OCI-LY3 (cell line): ENCODE data around the gene C1orf87.

Experiments used
- H2AFZ ChIP-seq: fragments of 200-600, 300-600 bp; shearing (Covaris generic); 2 replicates; pipeline ENCODE4 v1.6.0; 2014; ENCODE audit warnings: antibody characterized with exemption, low read depth, low read length
- H3K27ac ChIP-seq: fragments of 200-600, 300-600 bp; sonication (generic); 2 replicates; pipeline ENCODE4 v1.5.1; 2014; ENCODE audit warnings: mild to moderate bottlenecking, low read length, moderate library complexity, mixed read lengths
- H3K27me3 ChIP-seq: fragments of 200-600, 300-600 bp; sonication (generic); 2 replicates; pipeline ENCODE4 v1.6.1; 2014; ENCODE audit warnings: low read depth, low read length, mixed read lengths
- H3K36me3 ChIP-seq: fragments of 200-600, 300-600 bp; sonication (generic); replicated peaks from 2 replicates; pipeline ENCODE3; 2014; ENCODE audit warnings: low read depth, low read length, mixed read lengths
- H3K4me1 ChIP-seq: fragments of 300-600, 200-600 bp; sonication (generic); 2 replicates; pipeline ENCODE4 v1.6.1; 2014; ENCODE audit warnings: low read length, mixed read lengths
- H3K4me2 ChIP-seq: fragments of 200-600, 300-600 bp; sonication (generic); 2 replicates; pipeline ENCODE4 v1.6.1; 2014; ENCODE audit warnings: low read length, mixed read lengths
- H3K4me3 ChIP-seq: fragments of 300-600, 200-600 bp; sonication (generic); 2 replicates; pipeline ENCODE4 v1.5.1; 2014; ENCODE audit warnings: antibody characterized with exemption, mild to moderate bottlenecking, low read length, moderate library complexity
- H3K79me2 ChIP-seq: fragments of 300-600, 200-600 bp; shearing (Covaris generic); 2 replicates; pipeline ENCODE4 v1.6.1; 2014; ENCODE audit warnings: mild to moderate bottlenecking, low read length, mixed read lengths
- H3K9ac ChIP-seq: fragments of 300-600, 200-600 bp; shearing (Covaris generic); 2 replicates; pipeline ENCODE4 v1.6.0; 2014; ENCODE audit warnings: mild to moderate bottlenecking, low read length, moderate library complexity
- H3K9me3 ChIP-seq: fragments of 200-600, 300-600 bp; shearing (Covaris generic); 2 replicates; pipeline ENCODE4 v1.6.1; 2014; ENCODE audit warnings: low read length, mixed read lengths; ENCODE audit not compliant: insufficient read depth
- H4K20me1 ChIP-seq: fragments of 200-600, 300-600 bp; sonication (generic); 2 replicates; pipeline ENCODE4 v1.6.1; 2016; ENCODE audit warnings: low read length, mixed read lengths; ENCODE audit not compliant: insufficient read depth
- EZH2phosphoT487 ChIP-seq: fragments of 200-600 bp; shearing (Covaris generic); IDR thresholded peaks from 2 replicates; pipeline ENCODE4 v1.6.1; 2018; ENCODE audit warnings: antibody characterized with exemption, mixed run types, low read depth
- TF ChIP-seq, protein P1 (sequence below): fragments of 200-600, 300-600 bp; sonication (generic); IDR thresholded peaks from 2 replicates; pipeline ENCODE4 v1.5.1; 2014; ENCODE audit warnings: antibody characterized with exemption, low read length, low read depth

C1orf87 gene

DNA sequence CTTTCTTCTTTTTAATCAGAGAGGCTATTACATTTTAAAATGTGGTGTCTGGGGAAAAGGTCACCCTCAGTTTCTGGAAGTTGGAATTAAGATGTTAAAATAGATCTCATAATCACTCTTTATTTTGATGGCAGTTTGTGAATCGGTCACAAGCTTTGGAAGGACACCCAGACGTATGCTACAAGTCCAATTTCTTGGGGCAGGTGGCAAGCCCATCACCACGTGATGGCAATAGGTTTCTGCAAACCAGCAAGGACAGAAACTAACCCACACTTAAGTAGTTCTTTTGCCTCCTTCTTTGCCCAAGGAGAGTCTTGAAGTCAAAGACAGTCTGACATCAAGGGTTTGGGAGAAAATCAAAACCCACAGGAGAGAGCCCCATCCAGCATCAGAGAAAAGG, 72.9 kb downstream of the C1orf87 start:
- TF ChIP-seq EZH2phosphoT487: no peak
- TF ChIP-seq, protein P1, sequence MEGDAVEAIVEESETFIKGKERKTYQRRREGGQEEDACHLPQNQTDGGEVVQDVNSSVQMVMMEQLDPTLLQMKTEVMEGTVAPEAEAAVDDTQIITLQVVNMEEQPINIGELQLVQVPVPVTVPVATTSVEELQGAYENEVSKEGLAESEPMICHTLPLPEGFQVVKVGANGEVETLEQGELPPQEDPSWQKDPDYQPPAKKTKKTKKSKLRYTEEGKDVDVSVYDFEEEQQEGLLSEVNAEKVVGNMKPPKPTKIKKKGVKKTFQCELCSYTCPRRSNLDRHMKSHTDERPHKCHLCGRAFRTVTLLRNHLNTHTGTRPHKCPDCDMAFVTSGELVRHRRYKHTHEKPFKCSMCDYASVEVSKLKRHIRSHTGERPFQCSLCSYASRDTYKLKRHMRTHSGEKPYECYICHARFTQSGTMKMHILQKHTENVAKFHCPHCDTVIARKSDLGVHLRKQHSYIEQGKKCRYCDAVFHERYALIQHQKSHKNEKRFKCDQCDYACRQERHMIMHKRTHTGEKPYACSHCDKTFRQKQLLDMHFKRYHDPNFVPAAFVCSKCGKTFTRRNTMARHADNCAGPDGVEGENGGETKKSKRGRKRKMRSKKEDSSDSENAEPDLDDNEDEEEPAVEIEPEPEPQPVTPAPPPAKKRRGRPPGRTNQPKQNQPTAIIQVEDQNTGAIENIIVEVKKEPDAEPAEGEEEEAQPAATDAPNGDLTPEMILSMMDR: no peak
- Histone ChIP-seq H4K20me1 (no peaks in the 10 kb centered on the region), H3K9me3 (no peaks in the 10 kb centered on the region), H3K36me3 (no peaks in the 10 kb centered on the region), H3K4me2 (no peak overlapping the region), H3K4me3 (no peak overlapping the region), H3K27ac (no peak overlapping the region), H3K4me1 (no peaks in the 10 kb centered on the region), H3K27me3 (no peaks in the 10 kb centered on the region), H3K9ac (no peak overlapping the region), H2AFZ (no peak overlapping the region), H3K79me2 (no peaks in the 10 kb centered on the region)

DNA sequence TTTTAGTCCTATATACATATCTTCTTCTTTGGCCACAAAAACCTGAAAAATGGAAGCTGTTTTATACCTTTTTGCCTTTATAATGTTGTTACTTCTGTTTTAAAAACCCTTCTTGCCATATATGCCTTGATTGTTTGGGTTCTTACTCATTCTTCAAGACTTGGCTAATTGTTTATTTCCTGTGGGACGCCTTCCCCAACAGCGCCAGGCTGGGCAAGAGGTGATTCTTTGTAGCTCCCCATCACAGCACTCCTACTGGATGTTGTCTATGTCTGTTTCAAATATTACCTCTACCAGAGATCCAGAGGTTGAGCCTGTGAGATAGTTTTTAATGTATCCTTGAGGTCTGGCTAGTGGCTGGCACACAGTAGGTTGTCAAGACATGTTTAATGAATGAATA, 73.8 kb downstream of the C1orf87 start:
- Histone ChIP-seq H3K79me2 (no peaks in the 10 kb centered on the region), H4K20me1 (no peaks in the 10 kb centered on the region), H3K36me3 (no peaks in the 10 kb centered on the region), H2AFZ (no peak overlapping the region), H3K27me3 (no peaks in the 10 kb centered on the region), H3K4me2 (no peak overlapping the region), H3K4me3 (no peak overlapping the region), H3K9me3 (no peaks in the 10 kb centered on the region), H3K4me1 (no peaks in the 10 kb centered on the region), H3K27ac (no peak overlapping the region), H3K9ac (no peak overlapping the region)
- TF ChIP-seq EZH2phosphoT487: no peak
- TF ChIP-seq, protein P1: no peak

DNA sequence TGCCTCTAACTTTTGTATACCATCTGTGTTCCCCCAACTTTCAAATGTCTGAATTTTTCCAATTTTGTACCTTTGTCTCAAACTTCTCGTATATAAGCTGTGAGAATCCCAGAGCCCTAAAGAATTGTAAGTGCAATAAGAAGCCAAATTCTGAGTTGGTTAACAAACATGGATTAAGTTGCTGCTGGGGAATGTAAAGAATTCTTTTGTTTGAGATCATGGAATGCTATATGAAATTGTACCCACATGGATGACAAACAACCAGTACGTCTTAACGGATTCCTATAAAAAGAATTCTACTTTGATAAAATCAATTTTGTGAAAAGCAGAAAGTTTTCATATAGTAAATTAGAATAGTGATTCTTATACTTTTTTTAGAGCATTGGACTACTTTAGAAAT, 74.6 kb downstream of the C1orf87 start:
- no peak overlapping the region for H3K27ac ChIP-seq
- no peak overlapping the region for H3K9ac ChIP-seq
- no peaks in the 10 kb centered on the region for H3K27me3 ChIP-seq
- no peak overlapping the region for H2AFZ ChIP-seq
- H3K9me3 ChIP-seq: no peaks in the 10 kb centered on the region
- H3K4me1 ChIP-seq: no peaks in the 10 kb centered on the region
- TF ChIP-seq, protein P1: no peak
- TF ChIP-seq EZH2phosphoT487: no peak
- no peak overlapping the region for H3K4me3 ChIP-seq
- no peaks in the 10 kb centered on the region for H3K79me2 ChIP-seq
- H3K36me3 ChIP-seq: no peaks in the 10 kb centered on the region
- no peak overlapping the region for H3K4me2 ChIP-seq
- no peaks in the 10 kb centered on the region for H4K20me1 ChIP-seq

DNA sequence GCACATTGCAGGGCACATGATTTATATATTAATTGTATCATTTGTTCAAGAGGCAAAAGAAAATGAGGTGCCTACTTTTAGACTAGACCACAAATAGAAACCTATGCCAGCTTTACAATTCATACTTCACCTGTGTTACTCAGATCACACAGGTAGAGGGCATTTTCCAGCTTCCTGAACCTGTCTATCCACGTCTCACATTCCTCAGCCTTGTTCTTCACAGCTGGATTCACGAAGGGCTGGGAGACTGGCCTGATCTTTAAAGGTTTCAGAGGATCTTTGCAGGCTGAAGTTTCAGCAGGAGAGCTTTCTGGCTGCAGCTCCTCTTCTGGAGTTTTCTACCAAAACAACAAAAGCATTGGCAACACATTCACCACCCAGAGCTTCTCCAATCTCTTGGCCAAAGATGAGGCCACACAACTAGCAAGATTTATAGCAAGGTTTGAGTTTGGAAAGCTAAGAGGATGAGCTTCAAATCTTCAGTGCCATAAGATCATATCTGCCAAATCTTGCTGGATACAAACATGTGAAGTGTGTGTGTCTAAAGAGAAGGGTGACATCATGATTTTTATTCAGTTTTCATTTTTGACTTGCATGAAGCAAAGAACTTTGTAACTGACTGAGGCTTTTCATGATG, 76.0 kb downstream of the C1orf87 start:
- Histone ChIP-seq H3K36me3 (no peaks in the 10 kb centered on the region), H3K27me3 (no peaks in the 10 kb centered on the region), H3K4me1 (no peaks in the 10 kb centered on the region), H3K79me2 (no peaks in the 10 kb centered on the region), H4K20me1 (no peaks in the 10 kb centered on the region), H3K9me3 (no peaks in the 10 kb centered on the region), H3K4me2 (no peak overlapping the region), H3K9ac (no peak overlapping the region), H3K4me3 (no peak overlapping the region), H3K27ac (no peak overlapping the region), H2AFZ (no peak overlapping the region)
- TF ChIP-seq, protein P1: no peak
- TF ChIP-seq EZH2phosphoT487: no peak
